ENCODE data around the gene DCLK1.

GRCh38 chr13:35961002-35961401, 170.2 kb downstream of the DCLK1 start:
- TF ChIP-seq, protein P1, sequence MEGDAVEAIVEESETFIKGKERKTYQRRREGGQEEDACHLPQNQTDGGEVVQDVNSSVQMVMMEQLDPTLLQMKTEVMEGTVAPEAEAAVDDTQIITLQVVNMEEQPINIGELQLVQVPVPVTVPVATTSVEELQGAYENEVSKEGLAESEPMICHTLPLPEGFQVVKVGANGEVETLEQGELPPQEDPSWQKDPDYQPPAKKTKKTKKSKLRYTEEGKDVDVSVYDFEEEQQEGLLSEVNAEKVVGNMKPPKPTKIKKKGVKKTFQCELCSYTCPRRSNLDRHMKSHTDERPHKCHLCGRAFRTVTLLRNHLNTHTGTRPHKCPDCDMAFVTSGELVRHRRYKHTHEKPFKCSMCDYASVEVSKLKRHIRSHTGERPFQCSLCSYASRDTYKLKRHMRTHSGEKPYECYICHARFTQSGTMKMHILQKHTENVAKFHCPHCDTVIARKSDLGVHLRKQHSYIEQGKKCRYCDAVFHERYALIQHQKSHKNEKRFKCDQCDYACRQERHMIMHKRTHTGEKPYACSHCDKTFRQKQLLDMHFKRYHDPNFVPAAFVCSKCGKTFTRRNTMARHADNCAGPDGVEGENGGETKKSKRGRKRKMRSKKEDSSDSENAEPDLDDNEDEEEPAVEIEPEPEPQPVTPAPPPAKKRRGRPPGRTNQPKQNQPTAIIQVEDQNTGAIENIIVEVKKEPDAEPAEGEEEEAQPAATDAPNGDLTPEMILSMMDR (IDR thresholded peaks at IDR 0.05), result no peak
- TF ChIP-seq POLR2A (IDR thresholded peaks at IDR 0.05), result no peak

Data from uterus (tissue), 2 donors.